ENCODE data around the gene PTPRE. TPM values are rescaled to one million over a fixed set of nuclear protein-coding genes. Genes with fewer than 3 reads are reported as not detected.

PTPRE gene
- total RNA-seq, 1 donor from 2014 or later, result 0.21 TPM

- no peak overlapping the region for H3K4me3 Mint-ChIP-seq
- H3K27ac ChIP-seq, result no peak overlapping the region
- peaks cover 36% of the 10 kb centered on the region for H3K36me3 ChIP-seq
- no peaks in the 10 kb centered on the region for H3K27me3 Mint-ChIP-seq (ENCODE audit: insufficient read depth, low read depth)
- H3K9me3 ChIP-seq (ENCODE audit: low read depth), result no peaks in the 10 kb centered on the region
- peaks cover 16% of the 10 kb centered on the region for H4K20me1 ChIP-seq (ENCODE audit: low read depth)
- H3K9me3 Mint-ChIP-seq, result no peaks in the 10 kb centered on the region
- no peak overlapping the region for H3K9ac ChIP-seq
- no peaks in the 10 kb centered on the region for H3K4me1 ChIP-seq
- no peaks in the 10 kb centered on the region for H3K4me1 Mint-ChIP-seq
- H3K36me3 Mint-ChIP-seq, result peaks cover 43% of the 10 kb centered on the region
- H3F3A ChIP-seq (ENCODE audit: low read depth), result no peaks in the 10 kb centered on the region
- H3K4me2 ChIP-seq, result no peak overlapping the region
- H2AFZ ChIP-seq (replicated peaks), result no peak overlapping the region
- H3K4me3 ChIP-seq, result no peak overlapping the region
- H3K27ac Mint-ChIP-seq, result no peak overlapping the region
- DNase-seq (ENCODE audit: low spot score), result no peak
- TF ChIP-seq EZH2 (IDR thresholded peaks at IDR 0.05), result no peak
- no peak for TF ChIP-seq CTCF (IDR thresholded peaks at IDR 0.05)
- TF ChIP-seq EZH2phosphoT487 (IDR thresholded peaks at IDR 0.05), result no peak
- no peaks in the 10 kb centered on the region for H3K27me3 ChIP-seq
- H3K79me2 ChIP-seq (ENCODE audit: low read depth), result no peaks in the 10 kb centered on the region
These were observed 195.8 kb downstream of the PTPRE start for GRCh38 chr10:128102480-128103228.

- Histone ChIP-seq H3K9ac (no peak overlapping the region), H4K20me1 (ENCODE audit: low read depth) (peaks cover 18% of the 10 kb centered on the region), H3F3A (ENCODE audit: low read depth) (no peaks in the 10 kb centered on the region), H3K27ac (no peak overlapping the region), H3K4me3 (no peak overlapping the region), H3K9me3 (ENCODE audit: low read depth) (no peaks in the 10 kb centered on the region), H3K4me2 (no peak overlapping the region), H2AFZ (replicated peaks) (no peak overlapping the region), H3K27me3 (no peaks in the 10 kb centered on the region), H3K36me3 (peaks cover 36% of the 10 kb centered on the region), H3K4me1 (no peaks in the 10 kb centered on the region), H3K79me2 (ENCODE audit: low read depth) (no peaks in the 10 kb centered on the region)
- Mint-ChIP-seq H3K27ac (no peak overlapping the region), H3K4me3 (no peak overlapping the region), H3K27me3 (ENCODE audit: insufficient read depth, low read depth) (no peaks in the 10 kb centered on the region), H3K9me3 (no peaks in the 10 kb centered on the region), H3K36me3 (peaks cover 37% of the 10 kb centered on the region), H3K4me1 (no peaks in the 10 kb centered on the region)
- TF ChIP-seq CTCF (IDR thresholded peaks at IDR 0.05) (no peak), EZH2 (IDR thresholded peaks at IDR 0.05) (no peak), EZH2phosphoT487 (IDR thresholded peaks at IDR 0.05) (no peak)
- no peak for DNase-seq (ENCODE audit: low spot score)
These were observed 196.4 kb downstream of the PTPRE start for GRCh38 chr10:128103229-128103714.

GRCh38 chr10:128105383-128105782 lies 198.5 kb downstream of the PTPRE start:
- H3K9me3 Mint-ChIP-seq, result no peaks in the 10 kb centered on the region
- no peak overlapping the region for H3K4me2 ChIP-seq
- H2AFZ ChIP-seq (replicated peaks), result no peak overlapping the region
- H3K36me3 Mint-ChIP-seq, result peaks cover 27% of the 10 kb centered on the region
- H4K20me1 ChIP-seq (ENCODE audit: low read depth), result peaks cover 21% of the 10 kb centered on the region
- H3K9ac ChIP-seq, result no peak overlapping the region
- H3K9me3 ChIP-seq (ENCODE audit: low read depth), result no peaks in the 10 kb centered on the region
- no peak overlapping the region for H3K27ac ChIP-seq
- H3K27me3 Mint-ChIP-seq (ENCODE audit: insufficient read depth, low read depth), result no peaks in the 10 kb centered on the region
- no peaks in the 10 kb centered on the region for H3K4me1 ChIP-seq
- no peak overlapping the region for H3K27ac Mint-ChIP-seq
- no peaks in the 10 kb centered on the region for H3F3A ChIP-seq (ENCODE audit: low read depth)
- TF ChIP-seq EZH2phosphoT487 (IDR thresholded peaks at IDR 0.05), result no peak
- H3K4me3 ChIP-seq, result no peak overlapping the region
- no peaks in the 10 kb centered on the region for H3K27me3 ChIP-seq
- H3K36me3 ChIP-seq, result peaks cover 44% of the 10 kb centered on the region
- no peaks in the 10 kb centered on the region for H3K4me1 Mint-ChIP-seq
- DNase-seq (ENCODE audit: low spot score), result no peak
- no peak overlapping the region for H3K4me3 Mint-ChIP-seq
- no peaks in the 10 kb centered on the region for H3K79me2 ChIP-seq (ENCODE audit: low read depth)

- no peak for DNase-seq (ENCODE audit: low spot score)
- no peak overlapping the region for H3K27ac Mint-ChIP-seq
- Histone ChIP-seq H3K9ac (no peak overlapping the region), H3K9me3 (ENCODE audit: low read depth) (no peaks in the 10 kb centered on the region), H2AFZ (replicated peaks) (no peak overlapping the region), H3K4me3 (no peak overlapping the region), H3K27me3 (no peaks in the 10 kb centered on the region), H3F3A (ENCODE audit: low read depth) (no peaks in the 10 kb centered on the region), H3K4me1 (no peaks in the 10 kb centered on the region), H3K36me3 (peaks cover 42% of the 10 kb centered on the region), H3K79me2 (ENCODE audit: low read depth) (no peaks in the 10 kb centered on the region), H3K27ac (no peak overlapping the region), H3K4me2 (no peak overlapping the region), H4K20me1 (ENCODE audit: low read depth) (peaks cover 38% of the 10 kb centered on the region)
- no peak overlapping the region for H3K4me3 Mint-ChIP-seq
- H3K9me3 Mint-ChIP-seq, result no peaks in the 10 kb centered on the region
- no peaks in the 10 kb centered on the region for H3K27me3 Mint-ChIP-seq (ENCODE audit: insufficient read depth, low read depth)
- no peaks in the 10 kb centered on the region for H3K4me1 Mint-ChIP-seq
- H3K36me3 Mint-ChIP-seq, result peaks cover 33% of the 10 kb centered on the region
- no peak for TF ChIP-seq EZH2phosphoT487 (IDR thresholded peaks at IDR 0.05)
- no peak for TF ChIP-seq EZH2 (IDR thresholded peaks at IDR 0.05)
- no peak for TF ChIP-seq CTCF (IDR thresholded peaks at IDR 0.05)
These were observed 202.8 kb downstream of the PTPRE start for GRCh38 chr10:128109707-128110106.

Data from neural progenitor cell (in vitro differentiated cells).